GM13977 (cell line): ENCODE results near the gene SEPTIN2.

Experiments used
- DNase-seq: peaks from one replicate; pipeline ENCODE4 v3.0.0; 2012; ENCODE audit warnings: low spot score
- in situ Hi-C: fragments of 300-500 bp; cut with MboI; formaldehyde crosslinking; loops from one replicate; pipeline ENCODE4 v1.12.0; 2022; ENCODE audit warnings: low sequenced_read_pairs, low pct_unique_long_range_greater_than_20kb, mixed read lengths, inconsistent platforms; ENCODE audit not compliant: unreplicated experiment
- TF ChIP-seq, protein P1 (sequence below): IDR thresholded peaks from 2 replicates; pipeline ENCODE4 v1.5.1; 2012; ENCODE audit warnings: mild to moderate bottlenecking, control low read depth; ENCODE audit not compliant: insufficient read depth; ENCODE audit errors: extremely low read depth, missing control alignments

SEPTIN2 gene

DNA sequence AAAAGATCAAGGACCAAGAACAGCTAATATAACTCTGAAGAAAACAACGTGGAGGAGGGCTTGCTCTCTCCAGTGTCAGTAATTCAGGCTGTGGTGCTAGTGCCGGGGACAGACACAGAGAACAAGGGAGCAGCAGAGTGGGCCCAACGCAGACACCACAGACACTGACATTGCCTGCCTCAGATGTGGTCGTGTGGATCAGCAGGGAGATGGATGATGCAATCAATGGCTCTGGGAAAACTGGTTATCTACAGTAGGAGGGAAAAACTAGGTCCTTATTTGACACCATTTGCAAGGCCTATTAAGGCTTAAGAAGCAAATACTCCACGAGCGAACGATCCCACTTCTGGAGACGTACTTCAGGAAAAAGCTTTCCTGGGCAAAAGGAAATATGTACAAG is 36.3 kb upstream of the SEPTIN2 start:
- in situ Hi-C loops = no loop called here
- DNase-seq = no peak
- TF ChIP-seq, protein P1, sequence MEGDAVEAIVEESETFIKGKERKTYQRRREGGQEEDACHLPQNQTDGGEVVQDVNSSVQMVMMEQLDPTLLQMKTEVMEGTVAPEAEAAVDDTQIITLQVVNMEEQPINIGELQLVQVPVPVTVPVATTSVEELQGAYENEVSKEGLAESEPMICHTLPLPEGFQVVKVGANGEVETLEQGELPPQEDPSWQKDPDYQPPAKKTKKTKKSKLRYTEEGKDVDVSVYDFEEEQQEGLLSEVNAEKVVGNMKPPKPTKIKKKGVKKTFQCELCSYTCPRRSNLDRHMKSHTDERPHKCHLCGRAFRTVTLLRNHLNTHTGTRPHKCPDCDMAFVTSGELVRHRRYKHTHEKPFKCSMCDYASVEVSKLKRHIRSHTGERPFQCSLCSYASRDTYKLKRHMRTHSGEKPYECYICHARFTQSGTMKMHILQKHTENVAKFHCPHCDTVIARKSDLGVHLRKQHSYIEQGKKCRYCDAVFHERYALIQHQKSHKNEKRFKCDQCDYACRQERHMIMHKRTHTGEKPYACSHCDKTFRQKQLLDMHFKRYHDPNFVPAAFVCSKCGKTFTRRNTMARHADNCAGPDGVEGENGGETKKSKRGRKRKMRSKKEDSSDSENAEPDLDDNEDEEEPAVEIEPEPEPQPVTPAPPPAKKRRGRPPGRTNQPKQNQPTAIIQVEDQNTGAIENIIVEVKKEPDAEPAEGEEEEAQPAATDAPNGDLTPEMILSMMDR = no peak

- in situ Hi-C loops = no loop called here
- TF ChIP-seq, protein P1 = no peak
- no peak for DNase-seq
Observed at GRCh38 chr2:241279828-241280227, 35.9 kb upstream of the SEPTIN2 start.

GRCh38 chr2:241280291-241280690 is 35.4 kb upstream of the SEPTIN2 start:
- no peak for DNase-seq
- in situ Hi-C loops = no loop called here

DNA sequence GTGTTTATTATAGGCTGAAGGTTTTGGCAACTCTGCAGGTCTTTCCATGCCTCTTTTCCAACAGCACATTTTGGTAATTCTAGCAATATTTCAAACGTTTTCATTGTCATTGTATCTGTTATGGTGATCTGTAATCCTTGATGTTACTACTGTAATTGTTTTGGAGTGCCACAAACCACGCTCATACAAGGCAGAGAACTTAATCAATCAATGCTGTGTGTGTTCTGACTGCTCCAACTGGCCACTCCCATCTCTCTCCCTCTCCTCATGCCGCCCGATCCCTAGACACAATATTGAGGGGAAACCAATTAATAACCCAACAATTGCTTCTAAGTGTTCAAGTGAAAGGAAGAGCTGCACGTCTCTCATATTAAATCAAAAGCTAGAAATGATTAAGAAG is 33.2 kb upstream of the SEPTIN2 start:
- TF ChIP-seq, protein P1 = no peak
- DNase-seq = no peak
- in situ Hi-C loops = no loop called here

More at GRCh38 chr2:241280291-241280690, 35.4 kb upstream of the SEPTIN2 start:
- TF ChIP-seq, protein P1 = no peak

GRCh38 chr2:241285596-241285995 is 30.1 kb upstream of the SEPTIN2 start:
- in situ Hi-C loops = no loop called here
- no peak for DNase-seq
- TF ChIP-seq, protein P1 = no peak

DNA sequence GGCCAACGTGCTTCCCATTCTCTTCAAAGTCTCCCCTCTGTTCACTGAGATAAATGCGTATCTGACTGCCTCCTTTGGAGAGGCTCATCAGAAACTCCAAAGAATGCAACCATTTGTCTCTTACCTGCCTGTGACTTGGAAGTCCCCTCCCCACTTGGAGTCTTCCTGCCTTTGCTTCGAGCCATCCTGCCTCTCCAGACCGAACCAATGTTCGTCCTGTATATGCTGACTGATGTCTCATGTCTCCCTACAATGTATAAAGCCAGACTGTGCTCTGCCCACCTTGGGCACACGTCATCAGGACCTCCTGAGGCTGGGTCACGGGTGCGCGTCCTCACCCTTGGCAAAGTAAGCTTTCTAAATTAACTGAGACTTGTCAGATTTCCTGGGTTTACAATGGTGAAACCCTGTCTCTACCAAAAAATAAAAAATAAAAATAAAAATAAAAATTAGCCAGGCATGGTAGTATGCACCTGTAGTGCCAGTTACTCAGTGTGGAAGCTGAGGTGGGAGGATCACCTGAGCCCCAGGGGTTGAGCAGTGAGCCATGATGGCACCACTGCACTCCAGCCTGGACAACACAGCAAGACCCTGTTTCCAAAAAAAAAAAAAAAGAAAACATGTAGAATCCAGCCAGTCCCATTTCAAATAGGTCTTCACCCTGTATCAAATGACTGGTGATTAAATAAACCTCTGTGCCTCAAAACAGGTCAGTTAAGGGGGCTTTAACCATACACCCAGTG is 29.2 kb upstream of the SEPTIN2 start:
- in situ Hi-C loops = no loop called here
- no peak for DNase-seq
- TF ChIP-seq, protein P1 = no peak
